ENCODE measurements around the gene ECHS1. TPM values are rescaled to one million over a fixed set of nuclear protein-coding genes. Genes with fewer than 3 reads are reported as not detected.
"Not testable (repeated sequence)": the region's sequence is repeated elsewhere in the genome, so short reads cannot be mapped to it uniquely, and the experiment has no call there.

The ECHS1 gene
- total RNA-seq, 1 donor = 56.1 TPM

GRCh38 chr10:133377818-133378250 lies 4.7 kb upstream of the ECHS1 start:
- no peak for DNase-seq (ENCODE audit: insufficient read length, low spot score, missing footprints)
- no peak for TF ChIP-seq CTCF (IDR thresholded peaks at IDR 0.05; ENCODE audit: extremely low read depth, low read depth, low read length)
- H3K36me3 ChIP-seq (ENCODE audit: insufficient read depth, low read length) = no peaks in the 10 kb centered on the region
- H3K4me2 ChIP-seq (ENCODE audit: insufficient read depth, low read length) = peak overlapping the region; percentile 96
- H2AFZ ChIP-seq (ENCODE audit: low read length) = peak overlapping the region; percentile 95
- no peak overlapping the region for H3K27ac ChIP-seq (ENCODE audit: low read depth, low read length)
- H4K20me1 ChIP-seq (ENCODE audit: insufficient read depth, low read length) = no peaks in the 10 kb centered on the region
- no peaks in the 10 kb centered on the region for H3K79me2 ChIP-seq (ENCODE audit: insufficient read depth, low read length)
- no peaks in the 10 kb centered on the region for H3K27me3 ChIP-seq (ENCODE audit: insufficient read depth, low read length)
- H3K9me3 ChIP-seq (ENCODE audit: low read depth, low read length) = no peaks in the 10 kb centered on the region
- peak overlapping the region; percentile 82 for H3K4me3 ChIP-seq (ENCODE audit: insufficient read depth, low read length)
- H3K4me1 ChIP-seq (ENCODE audit: insufficient read depth, low read length) = peaks cover 5% of the 10 kb centered on the region

GRCh38 chr10:133377025-133377817 lies 4.1 kb upstream of the ECHS1 start:
- Histone ChIP-seq H3K36me3 (ENCODE audit: insufficient read depth, low read length) (no peaks in the 10 kb centered on the region), H3K79me2 (ENCODE audit: insufficient read depth, low read length) (peaks cover 1% of the 10 kb centered on the region), H3K27me3 (ENCODE audit: insufficient read depth, low read length) (no peaks in the 10 kb centered on the region), H3K27ac (ENCODE audit: low read depth, low read length) (no peak overlapping the region), H3K9me3 (ENCODE audit: low read depth, low read length) (no peaks in the 10 kb centered on the region), H3K4me3 (ENCODE audit: insufficient read depth, low read length) (no peak overlapping the region), H4K20me1 (ENCODE audit: insufficient read depth, low read length) (no peaks in the 10 kb centered on the region), H3K4me2 (ENCODE audit: insufficient read depth, low read length) (peak overlapping the region; percentile 96), H2AFZ (ENCODE audit: low read length) (no peak overlapping the region), H3K4me1 (ENCODE audit: insufficient read depth, low read length) (peaks cover 5% of the 10 kb centered on the region)
- no peak for DNase-seq (ENCODE audit: insufficient read length, low spot score, missing footprints)
- TF ChIP-seq CTCF (IDR thresholded peaks at IDR 0.05; ENCODE audit: extremely low read depth, low read depth, low read length) = no peak

- not testable (repeated sequence) for H2AFZ ChIP-seq (ENCODE audit: low read length); H3K79me2 ChIP-seq (ENCODE audit: insufficient read depth, low read length); H4K20me1 ChIP-seq (ENCODE audit: insufficient read depth, low read length); H3K4me3 ChIP-seq (ENCODE audit: insufficient read depth, low read length); H3K27me3 ChIP-seq (ENCODE audit: insufficient read depth, low read length); H3K9me3 ChIP-seq (ENCODE audit: low read depth, low read length); H3K36me3 ChIP-seq (ENCODE audit: insufficient read depth, low read length); H3K4me2 ChIP-seq (ENCODE audit: insufficient read depth, low read length); H3K4me1 ChIP-seq (ENCODE audit: insufficient read depth, low read length); DNase-seq (ENCODE audit: insufficient read length, low spot score, missing footprints); H3K27ac ChIP-seq (ENCODE audit: low read depth, low read length)
Observed at GRCh38 chr10:133376183-133376582, 3.0 kb upstream of the ECHS1 start.

- TF ChIP-seq CTCF (IDR thresholded peaks at IDR 0.05; ENCODE audit: extremely low read depth, low read depth, low read length) = no peak
- peaks cover 5% of the 10 kb centered on the region for H3K4me1 ChIP-seq (ENCODE audit: insufficient read depth, low read length)
- H3K4me3 ChIP-seq (ENCODE audit: insufficient read depth, low read length) = no peak overlapping the region
- no peak overlapping the region for H2AFZ ChIP-seq (ENCODE audit: low read length)
- peaks cover 4% of the 10 kb centered on the region for H3K79me2 ChIP-seq (ENCODE audit: insufficient read depth, low read length)
- no peak overlapping the region for H3K4me2 ChIP-seq (ENCODE audit: insufficient read depth, low read length)
- H3K27me3 ChIP-seq (ENCODE audit: insufficient read depth, low read length) = no peaks in the 10 kb centered on the region
- H4K20me1 ChIP-seq (ENCODE audit: insufficient read depth, low read length) = peaks cover 3% of the 10 kb centered on the region
- H3K27ac ChIP-seq (ENCODE audit: low read depth, low read length) = no peak overlapping the region
- no peaks in the 10 kb centered on the region for H3K9me3 ChIP-seq (ENCODE audit: low read depth, low read length)
- no peaks in the 10 kb centered on the region for H3K36me3 ChIP-seq (ENCODE audit: insufficient read depth, low read length)
- no peak for DNase-seq (ENCODE audit: insufficient read length, low spot score, missing footprints)
Observed at GRCh38 chr10:133375357-133376115, 2.4 kb upstream of the ECHS1 start.
